ENCODE results near the gene LFNG.
A peak's percentile ranks its signal among the peaks of the same experiment; 100 is the strongest.

Gene LFNG

DNA sequence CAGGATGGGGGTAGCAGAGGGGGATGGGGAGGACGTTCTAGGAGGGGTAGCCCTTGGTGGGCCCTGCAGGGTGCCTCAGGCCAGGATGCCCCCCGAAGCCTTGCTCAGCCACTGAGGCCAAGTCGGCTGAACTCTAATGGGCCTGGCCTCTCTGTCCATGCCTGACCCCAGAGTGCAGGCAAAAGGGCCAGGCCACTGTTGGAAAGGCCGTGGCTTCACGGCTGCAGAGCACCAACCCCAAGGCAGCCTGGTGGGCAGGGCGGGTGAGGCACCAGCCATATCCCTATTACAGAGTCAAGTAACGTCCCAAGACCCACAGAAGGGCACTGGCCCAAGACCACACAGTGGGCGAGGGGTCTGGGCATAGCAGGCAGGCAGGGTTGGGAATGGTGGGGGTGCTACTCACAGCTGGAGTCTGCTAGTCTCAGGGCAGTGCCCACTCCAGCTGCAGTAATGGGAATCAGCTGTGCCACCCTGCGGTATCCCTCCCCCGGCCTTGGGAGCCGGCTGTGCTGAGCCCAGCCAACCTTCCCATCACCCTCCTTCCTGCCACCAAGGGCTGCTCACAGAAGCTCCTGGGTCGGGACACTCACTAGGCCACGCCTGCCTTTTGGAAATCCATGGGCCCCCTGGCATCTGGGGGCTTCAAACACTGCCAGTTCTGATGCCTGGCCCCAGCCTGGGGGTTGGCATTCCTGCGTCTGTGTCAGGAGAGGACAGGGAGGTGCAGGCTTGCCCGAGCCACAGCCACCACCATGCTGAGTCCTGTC, 4.0 kb upstream of the LFNG start:
- no peak overlapping the region for H3K9ac ChIP-seq (ENCODE audit: low read length)
- H2BK5ac ChIP-seq (ENCODE audit: low read depth, low read length, poor library complexity), result no peak overlapping the region
- H3K27me3 ChIP-seq (ENCODE audit: insufficient read depth, low read length), result peaks cover 14% of the 10 kb centered on the region
- H2BK12ac ChIP-seq (ENCODE audit: low read length), result peak overlapping the region; percentile 13
- peak overlapping the region; percentile 15 for H2AK5ac ChIP-seq (ENCODE audit: low read length)
- no peak overlapping the region for H3K4me3 ChIP-seq (ENCODE audit: low read depth, low read length)
- peaks cover 2% of the 10 kb centered on the region for H3K79me2 ChIP-seq (ENCODE audit: control insufficient read depth, insufficient read depth, low read length, poor library complexity)
- H3K23ac ChIP-seq (ENCODE audit: low read length), result no peak overlapping the region
- peaks cover 4% of the 10 kb centered on the region for H3K79me1 ChIP-seq (ENCODE audit: low read length)
- H4K8ac ChIP-seq (ENCODE audit: low read depth, low read length), result no peak overlapping the region
- H3K4me2 ChIP-seq (ENCODE audit: low read length), result no peak overlapping the region
- peak overlapping the region; percentile 3 for H4K91ac ChIP-seq (ENCODE audit: low read depth, low read length)
- peaks cover 28 to 34% of the 10 kb centered on the region in 2 experiments for H3K4me1 ChIP-seq (ENCODE audit: control insufficient read depth in 1 of 2, insufficient read depth in 2 of 2, low read length in 2 of 2)
- DNase-seq, result no peak
- H3K36me3 ChIP-seq (ENCODE audit: control insufficient read depth in 1 of 2, insufficient read depth in 2 of 2, low read length in 2 of 2), result no peaks in the 10 kb centered on the region
- peaks cover 5% of the 10 kb centered on the region for H3K9me3 ChIP-seq (ENCODE audit: insufficient read depth, low read depth, low read length)
- H3K14ac ChIP-seq (ENCODE audit: low read length), result no peak overlapping the region
- H2BK120ac ChIP-seq (ENCODE audit: insufficient read depth, low read length, poor library complexity), result no peak overlapping the region
- no peak overlapping the region for H4K12ac ChIP-seq (ENCODE audit: low read depth, low read length)
- no peak overlapping the region for H2AFZ ChIP-seq (ENCODE audit: insufficient read depth, low read length, poor library complexity)
- H3K27ac ChIP-seq (ENCODE audit: low read depth, low read length), result no peak overlapping the region
- H3K4ac ChIP-seq (ENCODE audit: low read depth, low read length), result no peak overlapping the region
- H3K18ac ChIP-seq (ENCODE audit: low read length), result no peak overlapping the region
- WGBS (ENCODE audit: extremely low coverage, insufficient coverage, insufficient read length), result no CpG with 5 or more reads among the region's 15 CpGs

- H2AK5ac ChIP-seq (ENCODE audit: low read length), result peak overlapping the region; percentile 65
- no peak for DNase-seq
- peak overlapping the region; percentile 16 for H3K14ac ChIP-seq (ENCODE audit: low read length)
- H4K8ac ChIP-seq (ENCODE audit: low read depth, low read length), result no peak overlapping the region
- H3K4me1 ChIP-seq (ENCODE audit: control insufficient read depth in 1 of 2, insufficient read depth in 2 of 2, low read length in 2 of 2), result peaks cover 30 to 35% of the 10 kb centered on the region in 2 experiments
- H3K9ac ChIP-seq (ENCODE audit: low read length), result no peak overlapping the region
- H3K23ac ChIP-seq (ENCODE audit: low read length), result no peak overlapping the region
- no peak overlapping the region for H3K4ac ChIP-seq (ENCODE audit: low read depth, low read length)
- peaks cover 2% of the 10 kb centered on the region for H3K79me2 ChIP-seq (ENCODE audit: control insufficient read depth, insufficient read depth, low read length, poor library complexity)
- no peak overlapping the region for H3K4me2 ChIP-seq (ENCODE audit: low read length)
- no peak overlapping the region for H2AFZ ChIP-seq (ENCODE audit: insufficient read depth, low read length, poor library complexity)
- H3K27me3 ChIP-seq (ENCODE audit: insufficient read depth, low read length), result peaks cover 19% of the 10 kb centered on the region
- H4K91ac ChIP-seq (ENCODE audit: low read depth, low read length), result peak overlapping the region; percentile 21
- peak overlapping the region; percentile 16 for H3K18ac ChIP-seq (ENCODE audit: low read length)
- H2BK5ac ChIP-seq (ENCODE audit: low read depth, low read length, poor library complexity), result no peak overlapping the region
- H3K27ac ChIP-seq (ENCODE audit: low read depth, low read length), result no peak overlapping the region
- H3K36me3 ChIP-seq (ENCODE audit: control insufficient read depth in 1 of 2, insufficient read depth in 2 of 2, low read length in 2 of 2), result no peaks in the 10 kb centered on the region
- no CpG with 5 or more reads among the region's 8 CpGs for WGBS (ENCODE audit: extremely low coverage, insufficient coverage, insufficient read length)
- peak overlapping the region; percentile 62 for H2BK12ac ChIP-seq (ENCODE audit: low read length)
- H2BK120ac ChIP-seq (ENCODE audit: insufficient read depth, low read length, poor library complexity), result peak overlapping the region; percentile 35
- H4K12ac ChIP-seq (ENCODE audit: low read depth, low read length), result no peak overlapping the region
- peaks cover 5% of the 10 kb centered on the region for H3K9me3 ChIP-seq (ENCODE audit: insufficient read depth, low read depth, low read length)
- H3K79me1 ChIP-seq (ENCODE audit: low read length), result peaks cover 4% of the 10 kb centered on the region
- H3K4me3 ChIP-seq (ENCODE audit: low read depth, low read length), result no peak overlapping the region
These were observed 3.4 kb upstream of the LFNG start for GRCh38 chr7:2516194-2516555.

DNA sequence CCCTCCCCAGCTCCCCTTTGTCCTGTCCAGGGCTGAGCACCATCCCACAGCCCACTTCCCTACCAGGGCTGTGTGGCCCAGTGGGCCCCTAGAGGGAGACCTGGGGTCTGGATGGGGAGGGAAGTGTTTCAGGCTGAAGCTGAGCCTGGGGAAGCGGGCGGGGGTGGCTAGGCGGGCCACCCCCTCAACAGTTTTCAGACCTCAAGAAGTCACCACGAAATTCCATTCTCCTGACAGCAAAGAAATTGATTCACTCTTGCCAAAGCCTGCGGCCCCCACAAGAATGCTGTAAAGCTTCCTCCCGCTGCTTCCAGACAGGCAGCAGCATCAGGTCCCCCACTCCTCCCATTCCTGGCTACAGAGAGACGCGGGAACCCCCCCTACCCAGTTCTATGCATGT, 2.5 kb upstream of the LFNG start:
- Histone ChIP-seq H3K4me2 (ENCODE audit: low read length) (peak overlapping the region; percentile 38), H4K91ac (ENCODE audit: low read depth, low read length) (peak overlapping the region; percentile 21)
- no peak for DNase-seq

GRCh38 chr7:2517678-2518507, 1.7 kb upstream of the LFNG start:
- peaks cover 19% of the 10 kb centered on the region for H3K27me3 ChIP-seq (ENCODE audit: insufficient read depth, low read length)
- DNase-seq, result no peak
- peaks cover 18% of the 10 kb centered on the region for H3K79me1 ChIP-seq (ENCODE audit: low read length)
- H3K9me3 ChIP-seq (ENCODE audit: insufficient read depth, low read depth, low read length), result peaks cover 5% of the 10 kb centered on the region
- H2BK12ac ChIP-seq (ENCODE audit: low read length), result peak overlapping the region; percentile 51
- H3K23ac ChIP-seq (ENCODE audit: low read length), result no peak overlapping the region
- no peak overlapping the region for H2BK5ac ChIP-seq (ENCODE audit: low read depth, low read length, poor library complexity)
- H4K91ac ChIP-seq (ENCODE audit: low read depth, low read length), result peak overlapping the region; percentile 34
- H2AFZ ChIP-seq (ENCODE audit: insufficient read depth, low read length, poor library complexity), result no peak overlapping the region
- H3K79me2 ChIP-seq (ENCODE audit: control insufficient read depth, insufficient read depth, low read length, poor library complexity), result peaks cover 4% of the 10 kb centered on the region
- no peak overlapping the region for H3K18ac ChIP-seq (ENCODE audit: low read length)
- no peak overlapping the region for H3K9ac ChIP-seq (ENCODE audit: low read length)
- H4K8ac ChIP-seq (ENCODE audit: low read depth, low read length), result no peak overlapping the region
- H3K27ac ChIP-seq (ENCODE audit: low read depth, low read length), result peak overlapping the region; percentile 43
- WGBS (ENCODE audit: extremely low coverage, insufficient coverage, insufficient read length), result no CpG with 5 or more reads among the region's 18 CpGs
- H4K12ac ChIP-seq (ENCODE audit: low read depth, low read length), result no peak overlapping the region
- H3K14ac ChIP-seq (ENCODE audit: low read length), result no peak overlapping the region
- H3K4me3 ChIP-seq (ENCODE audit: low read depth, low read length), result no peak overlapping the region
- peak overlapping the region; percentile 70 for H3K4me2 ChIP-seq (ENCODE audit: low read length)
- H2BK120ac ChIP-seq (ENCODE audit: insufficient read depth, low read length, poor library complexity), result peak overlapping the region; percentile 7
- H2AK5ac ChIP-seq (ENCODE audit: low read length), result no peak overlapping the region
- H3K36me3 ChIP-seq (ENCODE audit: control insufficient read depth in 1 of 2, insufficient read depth in 2 of 2, low read length in 2 of 2), result no peaks in the 10 kb centered on the region
- H3K4me1 ChIP-seq (ENCODE audit: control insufficient read depth in 1 of 2, insufficient read depth in 2 of 2, low read length in 2 of 2), result peaks cover 47 to 52% of the 10 kb centered on the region in 2 experiments
- H3K4ac ChIP-seq (ENCODE audit: low read depth, low read length), result no peak overlapping the region

More for the DNA sequence above, 2.5 kb upstream of the LFNG start:
- H2BK5ac ChIP-seq (ENCODE audit: low read depth, low read length, poor library complexity), result no peak overlapping the region
- H4K12ac ChIP-seq (ENCODE audit: low read depth, low read length), result no peak overlapping the region
- no peaks in the 10 kb centered on the region for H3K36me3 ChIP-seq (ENCODE audit: control insufficient read depth in 1 of 2, insufficient read depth in 2 of 2, low read length in 2 of 2)
- H3K79me2 ChIP-seq (ENCODE audit: control insufficient read depth, insufficient read depth, low read length, poor library complexity), result peaks cover 2% of the 10 kb centered on the region
- H4K8ac ChIP-seq (ENCODE audit: low read depth, low read length), result no peak overlapping the region
- no CpG with 5 or more reads among the region's 8 CpGs for WGBS (ENCODE audit: extremely low coverage, insufficient coverage, insufficient read length)
- H3K79me1 ChIP-seq (ENCODE audit: low read length), result peaks cover 10% of the 10 kb centered on the region
- H2AK5ac ChIP-seq (ENCODE audit: low read length), result peak overlapping the region; percentile 32
- H3K14ac ChIP-seq (ENCODE audit: low read length), result no peak overlapping the region
- peaks cover 19% of the 10 kb centered on the region for H3K27me3 ChIP-seq (ENCODE audit: insufficient read depth, low read length)
- H3K27ac ChIP-seq (ENCODE audit: low read depth, low read length), result peak overlapping the region; percentile 43
- no peak overlapping the region for H3K4me3 ChIP-seq (ENCODE audit: low read depth, low read length)
- H3K23ac ChIP-seq (ENCODE audit: low read length), result no peak overlapping the region
- H2BK12ac ChIP-seq (ENCODE audit: low read length), result peak overlapping the region; percentile 19
- peaks cover 39 to 43% of the 10 kb centered on the region in 2 experiments for H3K4me1 ChIP-seq (ENCODE audit: control insufficient read depth in 1 of 2, insufficient read depth in 2 of 2, low read length in 2 of 2)
- H3K9ac ChIP-seq (ENCODE audit: low read length), result no peak overlapping the region
- no peak overlapping the region for H3K18ac ChIP-seq (ENCODE audit: low read length)
- peak overlapping the region; percentile 7 for H2BK120ac ChIP-seq (ENCODE audit: insufficient read depth, low read length, poor library complexity)
- no peak overlapping the region for H2AFZ ChIP-seq (ENCODE audit: insufficient read depth, low read length, poor library complexity)
- peaks cover 5% of the 10 kb centered on the region for H3K9me3 ChIP-seq (ENCODE audit: insufficient read depth, low read depth, low read length)
- H3K4ac ChIP-seq (ENCODE audit: low read depth, low read length), result no peak overlapping the region
